Fibroblast of skin of abdomen (primary cell): ENCODE results near the gene OLFM2.
"Not testable (repeated sequence)": the region's sequence is repeated elsewhere in the genome, so short reads cannot be mapped to it uniquely, and the experiment has no call there.

ENCODE experiments used
- DNase-seq: peaks from one replicate; pipeline ENCODE4 v3.0.0-alpha.2; 2013

Gene OLFM2

GRCh38 chr19:9860407-9860806, 75.9 kb downstream of the OLFM2 start:
- no peak for DNase-seq

GRCh38 chr19:9858766-9859165, 77.5 kb downstream of the OLFM2 start:
- DNase-seq: no peak

- no peak for DNase-seq
These were observed 78.2 kb downstream of the OLFM2 start for GRCh38 chr19:9857920-9858746.

GRCh38 chr19:9857076-9857721, 79.1 kb downstream of the OLFM2 start:
- DNase-seq: no peak

GRCh38 chr19:9856609-9857008, 79.7 kb downstream of the OLFM2 start:
- no peak for DNase-seq

DNA sequence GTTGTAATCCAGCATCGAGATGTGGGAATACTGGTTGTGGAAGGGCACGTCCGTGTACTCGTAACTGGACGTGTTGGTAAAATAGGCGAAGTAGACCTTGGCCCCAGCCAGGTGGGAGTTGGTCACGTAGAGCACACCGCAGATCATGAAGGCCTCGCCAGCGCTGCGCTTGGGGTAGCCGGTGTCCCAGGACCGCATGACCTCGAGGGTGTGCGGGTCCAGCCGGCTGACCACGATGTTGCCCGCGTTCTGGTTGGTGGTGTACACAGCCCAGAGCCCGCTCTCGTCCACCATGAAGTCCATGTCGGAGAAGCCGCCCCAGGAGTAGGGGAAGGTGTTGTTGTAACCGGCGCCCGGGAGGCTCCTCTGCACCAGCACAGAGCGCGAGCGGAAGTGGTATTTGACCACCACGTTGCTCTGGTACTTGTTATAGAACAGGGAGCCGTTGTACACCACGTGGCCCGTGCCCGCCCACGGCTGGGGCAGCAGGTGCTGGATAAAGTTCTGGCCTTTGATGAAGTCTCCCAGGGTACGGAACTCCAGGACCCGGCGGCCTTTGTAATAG, 82.0 kb downstream of the OLFM2 start:
- no peak for DNase-seq

- DNase-seq: no peak
These were observed 85.9 kb downstream of the OLFM2 start for GRCh38 chr19:9850235-9850959.

- DNase-seq: no peak
These were observed 86.5 kb downstream of the OLFM2 start for GRCh38 chr19:9849791-9850190.

DNA sequence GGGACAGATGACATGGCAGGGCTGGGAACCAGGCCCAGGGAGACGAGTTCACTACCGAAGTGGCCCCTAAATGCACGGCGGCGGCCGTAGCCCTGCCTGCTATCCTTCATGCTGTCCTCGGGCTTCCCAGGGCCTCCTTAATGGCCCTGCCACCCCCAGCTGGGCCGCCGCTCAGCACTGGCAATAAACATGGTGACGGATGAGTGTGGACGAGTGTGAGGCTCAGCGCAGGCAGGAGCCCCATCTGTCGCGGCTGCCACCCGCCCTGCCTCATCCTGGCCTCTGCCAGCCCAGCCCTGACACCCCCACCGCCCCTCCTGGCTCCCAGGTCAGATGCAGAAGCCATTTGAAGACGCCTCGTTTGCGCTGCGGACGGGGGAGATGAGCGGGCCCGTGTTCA, 87.6 kb downstream of the OLFM2 start:
- DNase-seq: no peak

GRCh38 chr19:9848060-9848459, 88.3 kb downstream of the OLFM2 start:
- no peak for DNase-seq

DNA sequence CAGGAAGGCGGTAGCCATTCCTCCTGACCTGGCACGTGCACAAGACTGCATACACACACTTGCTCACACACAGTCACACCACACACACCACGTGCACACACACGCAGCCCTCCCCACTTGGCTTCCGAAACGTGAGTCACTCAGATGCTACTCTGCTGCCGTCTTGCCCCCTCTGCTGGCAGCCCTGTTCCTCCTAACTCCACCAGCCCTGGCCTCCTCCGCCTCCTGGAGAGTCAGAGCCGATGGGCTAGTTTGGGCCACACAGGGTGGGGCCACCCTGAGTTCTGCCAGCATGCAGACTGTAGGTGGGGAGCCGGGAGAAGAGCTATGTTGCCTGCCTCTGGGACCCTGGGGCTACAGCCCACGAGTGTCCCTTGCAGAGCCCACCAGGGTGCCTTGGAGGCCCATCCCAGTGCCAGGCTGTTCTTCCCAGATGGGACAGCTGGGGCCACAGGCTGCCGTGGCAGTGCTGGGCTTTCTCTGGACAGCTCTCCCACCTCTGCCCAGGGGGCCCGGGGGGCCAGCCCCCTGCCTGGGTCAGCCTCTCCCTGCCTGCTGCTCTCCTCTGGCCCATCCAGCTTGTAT, 89.1 kb downstream of the OLFM2 start:
- peak; percentile 92 for DNase-seq

GRCh38 chr19:9843626-9844273, 92.6 kb downstream of the OLFM2 start:
- DNase-seq: not testable (repeated sequence)

DNA sequence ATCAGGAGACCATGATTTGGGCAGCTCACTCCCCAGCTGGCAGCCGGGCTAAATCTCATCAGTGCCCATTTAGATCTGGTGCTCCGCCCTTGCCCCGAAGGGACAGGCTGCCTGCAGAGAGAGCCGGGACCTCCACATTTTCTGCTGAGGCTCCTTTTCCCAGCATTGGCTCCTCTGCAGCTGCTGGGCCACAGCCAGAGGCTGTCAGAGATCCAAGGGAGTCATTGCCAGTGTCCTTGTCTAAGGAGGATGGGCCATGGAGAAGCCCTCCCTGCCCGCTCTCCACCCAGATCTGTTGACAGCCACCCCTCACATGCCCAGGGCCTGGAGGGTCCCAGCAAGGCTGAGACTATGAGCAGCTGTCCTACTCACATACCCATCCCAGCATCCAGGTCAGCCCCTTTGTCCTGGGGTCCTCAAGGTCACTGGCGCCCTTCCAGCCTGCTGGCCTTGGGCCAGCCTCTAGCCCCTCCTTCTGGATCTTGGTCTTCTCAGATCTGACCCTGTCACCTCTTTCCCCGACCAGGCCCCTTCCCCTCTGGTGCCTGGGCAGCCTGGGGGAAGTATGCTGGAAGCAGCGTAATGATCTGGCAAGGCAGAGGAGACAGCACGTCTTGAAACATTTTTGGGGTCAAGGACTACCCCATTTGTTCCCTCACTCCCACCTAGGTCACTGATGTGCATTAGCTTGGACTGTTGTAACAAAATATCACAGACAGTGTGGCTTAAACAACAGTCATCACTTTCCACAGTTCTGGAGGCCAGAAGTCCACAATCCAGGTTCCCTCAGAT, 93.3 kb downstream of the OLFM2 start:
- DNase-seq: no peak

DNA sequence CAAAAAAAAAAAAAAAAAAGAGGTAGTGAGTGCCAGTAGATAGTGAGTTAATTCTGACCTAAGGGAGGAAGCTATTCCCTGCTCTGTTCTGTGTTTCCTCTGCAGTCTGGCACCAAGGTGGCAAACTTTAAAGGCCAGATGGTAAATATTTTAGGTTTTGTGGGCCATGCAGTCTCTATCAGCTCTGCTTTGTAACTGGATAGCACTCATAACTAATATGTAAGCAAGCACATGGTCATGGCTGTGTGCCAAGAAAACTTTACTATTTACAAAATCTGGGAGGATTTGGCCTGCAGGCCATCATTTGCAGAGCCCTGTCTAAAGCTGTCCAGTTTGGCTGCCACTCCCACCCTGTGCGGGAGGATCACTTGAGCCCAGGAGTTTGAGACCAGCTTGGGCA, 96.9 kb downstream of the OLFM2 start:
- DNase-seq: no peak

DNA sequence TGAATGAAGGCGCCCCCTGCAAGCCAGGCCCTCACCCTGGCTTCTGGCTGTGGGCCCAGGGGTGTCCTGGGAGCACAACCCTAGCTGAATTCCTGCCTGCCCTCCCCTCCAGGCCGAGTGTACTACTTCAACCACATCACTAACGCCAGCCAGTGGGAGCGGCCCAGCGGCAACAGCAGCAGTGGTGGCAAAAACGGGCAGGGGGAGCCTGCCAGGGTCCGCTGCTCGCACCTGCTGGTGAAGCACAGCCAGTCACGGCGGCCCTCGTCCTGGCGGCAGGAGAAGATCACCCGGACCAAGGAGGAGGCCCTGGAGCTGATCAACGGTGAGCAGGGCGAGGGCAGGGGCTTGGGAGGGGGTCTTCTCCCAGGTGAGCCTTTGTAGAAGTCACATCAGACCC, 98.0 kb downstream of the OLFM2 start:
- no peak for DNase-seq

DNA sequence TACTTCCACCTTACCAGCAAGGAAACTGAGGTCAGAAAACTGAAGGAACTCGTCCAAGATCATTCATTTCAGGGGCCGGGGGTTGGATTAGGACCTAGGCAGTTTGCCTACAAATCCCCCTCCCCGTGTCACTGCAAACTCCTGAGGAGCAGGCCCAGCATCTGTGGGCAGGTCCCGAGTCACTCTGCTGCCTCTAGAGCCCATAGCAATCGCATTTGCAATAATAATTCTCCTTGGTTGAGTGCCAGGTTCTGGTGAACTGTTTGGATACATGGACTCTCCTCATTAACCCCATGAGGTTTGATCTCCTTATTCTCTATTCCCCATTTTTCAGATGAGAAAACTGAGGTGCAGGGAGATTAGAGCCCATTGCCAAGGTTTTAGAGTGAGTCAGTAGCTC, 100.3 kb downstream of the OLFM2 start:
- DNase-seq: peak; percentile 45

GRCh38 chr19:9835507-9835949, 100.8 kb downstream of the OLFM2 start:
- DNase-seq: no peak

DNA sequence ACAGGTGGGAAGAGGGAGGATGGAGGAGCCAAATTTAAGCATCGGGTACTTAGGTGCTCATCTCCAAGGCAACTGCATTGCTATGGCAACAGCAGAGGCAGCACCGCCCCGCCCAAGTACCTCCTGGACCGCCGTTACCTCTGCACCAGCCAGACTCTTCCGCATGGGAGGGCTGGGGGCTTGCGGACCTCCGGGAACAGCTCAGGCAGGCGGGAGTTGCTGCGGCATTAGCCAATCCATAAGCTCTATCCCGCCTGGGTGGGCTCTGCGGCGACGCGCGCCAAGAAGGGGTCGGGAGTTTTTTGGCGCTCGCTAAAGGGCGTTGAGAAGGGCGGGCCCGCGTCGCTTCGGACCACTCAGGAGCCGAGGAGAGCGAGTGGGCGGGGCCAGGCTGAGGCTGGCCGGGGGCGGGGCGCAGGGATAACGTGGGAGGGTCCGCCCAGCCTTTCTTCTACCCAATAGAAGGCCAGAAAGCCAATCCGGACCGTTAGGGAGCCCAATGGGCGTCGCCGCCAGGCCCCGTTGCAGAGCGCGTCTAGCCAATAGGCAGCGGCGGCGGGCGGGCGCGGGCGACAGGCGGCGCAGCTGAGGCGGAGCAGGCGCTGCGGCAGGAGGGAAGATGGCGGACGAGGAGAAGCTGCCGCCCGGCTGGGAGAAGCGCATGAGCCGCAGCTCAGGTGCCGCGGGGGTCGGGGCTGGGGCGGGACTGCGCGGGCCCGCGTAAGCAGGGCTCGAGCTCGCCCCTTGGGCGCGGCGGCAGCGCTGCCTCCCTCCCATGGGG, 101.4 kb downstream of the OLFM2 start, which contains the start of gene PIN1:
Gene PIN1, plus strand, starts transcription at position 593 of the 781 bp plus-strand sequence. Its CDS starts 27 bp downstream, at position 620.
- DNase-seq: peak; percentile 98

DNA sequence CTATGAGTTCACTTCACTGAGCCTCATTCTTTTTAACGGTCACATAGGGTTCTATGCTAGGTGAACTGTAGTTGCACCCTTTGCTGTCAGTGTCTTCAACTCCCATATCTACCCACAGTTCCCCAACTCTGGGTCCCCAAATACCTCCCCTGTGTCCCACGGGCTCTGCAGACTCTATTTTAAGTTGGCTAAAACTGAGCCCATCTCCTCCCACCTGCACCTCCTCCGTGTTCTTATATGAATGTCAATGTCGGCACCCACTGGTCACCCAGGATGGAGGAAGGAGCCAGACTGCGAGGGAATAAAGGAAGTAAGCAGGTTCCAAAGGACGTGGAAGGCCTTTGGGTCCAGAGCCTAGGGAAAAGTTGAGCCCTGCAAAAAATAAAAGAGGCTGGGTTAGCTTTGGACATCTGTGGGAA, 102.0 kb downstream of the OLFM2 start:
- no peak for DNase-seq

DNA sequence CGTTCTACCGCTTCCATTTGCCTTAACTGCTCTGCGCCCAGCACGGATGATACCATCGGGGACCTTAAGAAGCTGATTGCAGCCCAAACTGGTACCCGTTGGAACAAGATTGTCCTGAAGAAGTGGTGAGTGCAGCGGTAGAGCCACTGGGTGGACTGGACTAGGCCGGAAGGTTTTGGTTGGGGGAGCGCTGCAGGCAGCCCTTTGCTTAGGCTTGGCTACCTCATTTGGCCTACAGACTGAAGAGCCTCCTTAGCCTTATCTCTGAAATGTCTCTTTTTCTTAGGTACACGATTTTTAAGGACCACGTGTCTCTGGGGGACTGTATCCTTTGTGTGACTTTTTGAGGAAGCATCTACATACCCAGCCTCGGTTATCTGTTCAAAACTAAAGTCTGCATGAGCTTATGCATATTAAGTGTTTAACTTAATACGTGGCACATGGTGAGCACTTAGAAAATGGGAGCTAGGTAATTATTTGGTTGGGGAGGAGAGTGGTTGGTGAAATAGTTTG, 107.7 kb downstream of the OLFM2 start:
- DNase-seq: no peak
